Hematopoietic multipotent progenitor cell (in vitro differentiated cells): ENCODE measurements around the gene EEF1A2. TPM values are rescaled to one million over a fixed set of nuclear protein-coding genes. Genes with fewer than 3 reads are reported as not detected.
"Not testable (repeated sequence)": the region's sequence is repeated elsewhere in the genome, so short reads cannot be mapped to it uniquely, and the experiment has no call there.

Source experiments
- DNase-seq, 3 donors: peaks; one replicate each; pipeline ENCODE4 v3.0.0-alpha.2; 2011 to 2015; ENCODE audit warnings: low read depth in 2 of 3, low spot score in 2 of 3
- total RNA-seq: library from RNA; depleted of rRNA; stranded (reverse); fragments of >200 nt; gene quantifications from one replicate; pipeline ENCODE4 v1.2.3, GENCODE V29; 2012

Gene EEF1A2
- total RNA-seq, 1 donor = 0.27 TPM

- DNase-seq = no peak
These were observed 8.5 kb downstream of the EEF1A2 start for GRCh38 chr20:63490416-63490815.

GRCh38 chr20:63488315-63489251 lies 10.3 kb downstream of the EEF1A2 start:
- no peak for DNase-seq

- no peak for DNase-seq
These were observed 11.1 kb downstream of the EEF1A2 start for GRCh38 chr20:63487781-63488241.

- DNase-seq = no peak
These were observed 11.6 kb downstream of the EEF1A2 start for GRCh38 chr20:63487116-63487764.

- no peak for DNase-seq
These were observed 12.5 kb downstream of the EEF1A2 start for GRCh38 chr20:63486300-63486855.

- DNase-seq = no peak
These were observed 14.1 kb downstream of the EEF1A2 start for GRCh38 chr20:63484651-63485403.

- no peak for DNase-seq
These were observed 14.6 kb downstream of the EEF1A2 start for GRCh38 chr20:63484236-63484635.

- no peak for DNase-seq
These were observed 15.0 kb downstream of the EEF1A2 start for GRCh38 chr20:63483834-63484233.

- no peak for DNase-seq
These were observed 16.8 kb downstream of the EEF1A2 start for GRCh38 chr20:63482021-63482587.

- no peak for DNase-seq
These were observed 17.4 kb downstream of the EEF1A2 start for GRCh38 chr20:63481503-63481902.

- DNase-seq = not testable (repeated sequence)
These were observed 19.0 kb downstream of the EEF1A2 start for GRCh38 chr20:63479695-63480419.

GRCh38 chr20:63478346-63479302 lies 20.3 kb downstream of the EEF1A2 start:
- DNase-seq = no peak

GRCh38 chr20:63477944-63478343 lies 20.9 kb downstream of the EEF1A2 start:
- no peak for DNase-seq

GRCh38 chr20:63477061-63477616 lies 21.7 kb downstream of the EEF1A2 start:
- DNase-seq = no peak

GRCh38 chr20:63475209-63475608 lies 23.7 kb downstream of the EEF1A2 start:
- peak in 1 of 3 donors; percentile 37 for DNase-seq

GRCh38 chr20:63473555-63474449 lies 25.1 kb downstream of the EEF1A2 start:
- peak in 1 of 3 donors; percentile 39 for DNase-seq

- no peak for DNase-seq
These were observed 26.0 kb downstream of the EEF1A2 start for GRCh38 chr20:63472862-63473390.
